SKM-1 (cell line): Measurements from ENCODE around the gene SCAF1.
"Not testable (repeated sequence)": the region's sequence is repeated elsewhere in the genome, so short reads cannot be mapped to it uniquely, and the experiment has no call there.

ENCODE experiments used
- DNase-seq: peaks from one replicate; lab custom pipeline; 2025; ENCODE audit not compliant: unreplicated experiment; lab: John Stamatoyannopoulos, UW

Gene SCAF1

GRCh38 chr19:49615861-49616260, 26.1 kb upstream of the SCAF1 start:
- no peak for DNase-seq

- DNase-seq, result no peak
Observed at GRCh38 chr19:49616532-49616931, 25.5 kb upstream of the SCAF1 start.

- no peak for DNase-seq
Observed at GRCh38 chr19:49616945-49617344, 25.1 kb upstream of the SCAF1 start.

GRCh38 chr19:49617860-49618259, 24.1 kb upstream of the SCAF1 start:
- not testable (repeated sequence) for DNase-seq

GRCh38 chr19:49624967-49625910, 16.8 kb upstream of the SCAF1 start:
- DNase-seq, result no peak

- no peak for DNase-seq
Observed at GRCh38 chr19:49626226-49626625, 15.8 kb upstream of the SCAF1 start.

- no peak for DNase-seq
Observed at GRCh38 chr19:49629659-49630058, 12.3 kb upstream of the SCAF1 start.

- DNase-seq, result no peak
Observed at GRCh38 chr19:49631014-49631588, 10.9 kb upstream of the SCAF1 start.

- no peak for DNase-seq
Observed at GRCh38 chr19:49631610-49632192, 10.3 kb upstream of the SCAF1 start.

- no peak for DNase-seq
Observed at GRCh38 chr19:49632576-49632975, 9.4 kb upstream of the SCAF1 start.

GRCh38 chr19:49633273-49633672, 8.7 kb upstream of the SCAF1 start:
- not testable (repeated sequence) for DNase-seq

GRCh38 chr19:49635530-49636232, 6.3 kb upstream of the SCAF1 start:
- no peak for DNase-seq

GRCh38 chr19:49636233-49636932, 5.6 kb upstream of the SCAF1 start:
- DNase-seq, result no peak

- peak; percentile 3 for DNase-seq
Observed at GRCh38 chr19:49637821-49638738, 3.9 kb upstream of the SCAF1 start.

- no peak for DNase-seq
Observed at GRCh38 chr19:49639401-49640112, 2.5 kb upstream of the SCAF1 start.

GRCh38 chr19:49640113-49640898, 1.7 kb upstream of the SCAF1 start, which contains the start of gene RRAS:
RRAS (minus strand) TSS chr19:49640143; CDS start chr19:49640098, 45 bp downstream.
- DNase-seq, result peak; percentile 66

GRCh38 chr19:49642492-49643035, 555 bp downstream of the SCAF1 start:
- DNase-seq, result no peak

- no peak for DNase-seq
Observed at GRCh38 chr19:49643466-49643865, 1.5 kb downstream of the SCAF1 start.
